Fibroblast of pulmonary artery (primary cell): ENCODE data around the gene PRIMA1.

Experiments used
- DNase-seq: peaks from one replicate; pipeline ENCODE4 v3.0.0-alpha.2; 2010; ENCODE audit warnings: low read depth
- H3K4me3 ChIP-seq: replicated peaks from 2 replicates; pipeline ENCODE4 v1.5.1; 2011; ENCODE audit warnings: low read depth, mild to moderate bottlenecking, control low read depth, low read length, moderate library complexity
- CTCF ChIP-seq: IDR thresholded peaks from 2 replicates; pipeline ENCODE4 v1.5.1; 2011; ENCODE audit warnings: mild to moderate bottlenecking, control low read depth, low read length, inconsistent platforms; ENCODE audit errors: missing control alignments

The PRIMA1 gene

GRCh38 chr14:93794756-93795155 lies 6.5 kb upstream of the PRIMA1 start:
- H3K4me3 ChIP-seq = no peak overlapping the region
- no peak for TF ChIP-seq CTCF
- no peak for DNase-seq

- DNase-seq = no peak
- no peak for TF ChIP-seq CTCF
- H3K4me3 ChIP-seq = no peak overlapping the region
These were observed 5.5 kb upstream of the PRIMA1 start for GRCh38 chr14:93793555-93794324.

GRCh38 chr14:93792391-93792790 lies 4.1 kb upstream of the PRIMA1 start:
- TF ChIP-seq CTCF = no peak
- DNase-seq = no peak
- no peak overlapping the region for H3K4me3 ChIP-seq

- H3K4me3 ChIP-seq = no peak overlapping the region
- DNase-seq = no peak
- TF ChIP-seq CTCF = no peak
These were observed 2.7 kb upstream of the PRIMA1 start for GRCh38 chr14:93790966-93791365.

- no peak overlapping the region for H3K4me3 ChIP-seq
- no peak for TF ChIP-seq CTCF
- no peak for DNase-seq
These were observed 1.2 kb upstream of the PRIMA1 start for GRCh38 chr14:93789228-93790130.

GRCh38 chr14:93788543-93789227 lies 400 bp upstream of the PRIMA1 start:
- DNase-seq = no peak
- no peak overlapping the region for H3K4me3 ChIP-seq
- TF ChIP-seq CTCF = no peak
